ENCODE measurements around the gene HMGCL.
"Not testable (repeated sequence)": the region's sequence is repeated elsewhere in the genome, so short reads cannot be mapped to it uniquely, and the experiment has no call there.

The HMGCL gene

GRCh38 chr1:23825076-23825761 is at the start of gene HMGCL:
HMGCL (minus strand) TSS chr1:23825429; CDS start chr1:23825415, 14 bp downstream.
- peak; percentile 80 to 90 for DNase-seq

- no peak for DNase-seq
These were observed 47.2 kb upstream of the HMGCL start for GRCh38 chr1:23872421-23872820.

DNA sequence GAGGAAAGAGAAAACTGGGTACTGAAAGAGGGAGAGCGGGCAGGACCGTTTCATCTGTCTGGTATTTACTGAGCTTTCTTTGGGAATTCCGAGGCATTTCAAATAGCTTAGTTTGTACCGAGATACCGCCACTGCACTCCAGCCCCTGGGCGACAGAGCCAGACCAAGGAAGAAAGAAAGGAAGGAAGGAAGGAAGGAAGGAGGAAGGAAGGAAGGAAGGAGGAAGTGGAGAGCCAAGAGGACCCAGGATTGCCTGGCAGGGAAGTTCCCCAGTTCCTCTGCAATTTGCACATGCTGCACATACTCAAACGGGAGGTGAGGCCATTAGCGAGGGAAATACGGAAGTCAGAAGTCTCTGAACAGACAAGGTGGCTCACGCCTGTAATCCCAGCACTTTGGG is 43.8 kb upstream of the HMGCL start:
- DNase-seq = no peak

DNA sequence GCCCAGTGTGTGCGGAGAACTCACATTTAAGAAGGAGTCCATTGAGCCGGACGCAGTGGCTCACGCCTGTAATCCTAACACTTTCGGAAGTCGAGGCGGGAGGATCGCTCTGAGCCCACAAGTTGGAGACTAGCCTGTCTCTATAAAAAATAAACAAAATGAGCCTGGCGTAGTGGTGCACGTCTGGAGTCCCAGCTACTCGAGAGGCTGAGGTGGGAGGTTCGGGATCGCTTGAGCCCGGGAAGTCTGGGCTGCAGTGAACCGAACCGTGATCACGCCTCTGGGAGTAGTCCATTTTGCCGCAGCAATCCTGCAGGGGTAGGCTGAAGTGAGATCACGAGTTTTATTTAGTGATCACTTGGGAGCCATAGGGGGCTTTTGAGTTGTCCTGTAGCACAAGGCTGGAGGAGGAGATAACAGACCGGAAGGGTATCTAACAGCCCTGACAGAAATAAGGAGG is 43.4 kb upstream of the HMGCL start:
- peak in 1 of 2 experiments; percentile 44 for DNase-seq

GRCh38 chr1:23867895-23868556 is 42.8 kb upstream of the HMGCL start, which contains the start of gene FUCA1:
FUCA1 (minus strand) TSS chr1:23868290; CDS start chr1:23868286, 4 bp downstream.
- peak; percentile 90 to 91 for DNase-seq

- no peak for DNase-seq
These were observed 42.3 kb upstream of the HMGCL start for GRCh38 chr1:23867542-23867894.

DNA sequence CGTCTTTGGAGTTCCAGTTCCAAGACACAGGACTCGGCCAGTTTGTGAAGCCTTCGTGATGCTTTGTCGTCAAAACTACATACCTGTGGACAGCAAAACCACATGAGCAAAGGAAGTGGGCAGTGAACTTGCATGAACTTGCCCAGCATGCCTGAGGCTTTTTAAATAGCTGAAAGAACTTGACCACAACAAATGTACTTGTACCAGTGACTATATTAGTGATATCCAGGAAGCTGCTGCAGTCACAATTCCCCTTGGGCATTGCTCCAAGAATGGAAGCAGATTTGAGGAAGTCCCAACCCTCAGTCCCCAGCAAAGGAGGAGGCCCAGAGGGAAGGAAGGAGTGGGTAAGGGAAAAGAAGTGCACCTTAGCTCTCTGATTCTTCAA is 40.3 kb upstream of the HMGCL start:
- DNase-seq = no peak

DNA sequence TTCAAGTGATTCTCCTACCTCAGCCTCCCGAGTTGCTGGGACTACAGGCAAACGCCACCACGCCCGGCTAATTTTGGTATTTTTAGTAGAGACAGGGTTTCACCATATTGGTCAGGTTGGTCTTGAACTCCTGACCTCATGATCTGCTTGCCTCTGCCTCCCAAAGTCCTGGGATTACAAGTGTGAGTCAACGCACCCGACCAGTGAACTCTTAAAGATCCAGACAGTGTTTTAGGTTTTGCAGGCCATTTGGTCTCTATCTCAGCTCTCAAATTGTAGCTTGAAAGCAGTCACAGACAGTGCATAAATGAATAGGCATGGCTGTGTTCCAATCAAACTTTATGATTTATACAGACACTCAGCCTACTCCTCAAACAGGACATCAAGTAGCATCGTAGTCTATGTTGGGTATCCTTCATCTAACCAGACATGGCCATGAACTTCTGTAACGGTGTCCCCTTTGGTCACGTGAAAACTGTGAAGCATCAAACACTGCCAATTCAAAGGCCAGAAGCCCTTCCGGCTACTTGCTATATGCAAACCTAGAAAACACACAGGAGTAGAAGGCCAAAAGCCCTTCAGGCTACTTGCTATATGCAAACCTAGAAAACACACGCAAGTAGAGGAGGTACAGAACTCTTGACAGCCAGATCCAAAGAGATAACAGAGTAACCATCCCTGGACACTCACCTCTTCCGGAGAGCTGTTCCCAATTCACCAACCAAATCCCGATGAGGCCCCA is 39.7 kb upstream of the HMGCL start:
- DNase-seq = no peak

GRCh38 chr1:23862640-23863039 is 37.4 kb upstream of the HMGCL start:
- no peak for DNase-seq

- DNase-seq = peak; percentile 1 to 14
These were observed 29.3 kb upstream of the HMGCL start for GRCh38 chr1:23854568-23854967.

GRCh38 chr1:23853124-23853523 is 27.9 kb upstream of the HMGCL start:
- DNase-seq = not testable (repeated sequence)

DNA sequence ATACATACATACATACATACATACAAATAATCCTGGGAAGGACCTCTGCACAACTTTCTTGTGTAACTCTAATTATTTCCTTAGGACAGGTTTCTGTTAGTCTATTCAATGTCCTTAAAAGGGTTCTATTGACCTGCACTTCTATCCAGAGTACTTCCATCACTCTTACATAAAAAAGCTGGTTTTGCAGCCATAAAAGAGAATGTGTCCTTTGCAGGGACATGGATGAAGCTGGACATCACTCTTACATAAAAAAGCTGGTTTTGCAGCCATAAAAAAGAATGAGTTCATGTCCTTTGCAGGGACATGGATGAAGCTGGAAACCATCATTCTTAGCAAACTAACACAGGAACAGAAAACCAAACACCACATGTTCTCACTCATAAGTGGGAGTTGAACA is 26.2 kb upstream of the HMGCL start:
- DNase-seq = not testable (repeated sequence)

- DNase-seq = no peak
These were observed 23.7 kb upstream of the HMGCL start for GRCh38 chr1:23848673-23849616.

DNA sequence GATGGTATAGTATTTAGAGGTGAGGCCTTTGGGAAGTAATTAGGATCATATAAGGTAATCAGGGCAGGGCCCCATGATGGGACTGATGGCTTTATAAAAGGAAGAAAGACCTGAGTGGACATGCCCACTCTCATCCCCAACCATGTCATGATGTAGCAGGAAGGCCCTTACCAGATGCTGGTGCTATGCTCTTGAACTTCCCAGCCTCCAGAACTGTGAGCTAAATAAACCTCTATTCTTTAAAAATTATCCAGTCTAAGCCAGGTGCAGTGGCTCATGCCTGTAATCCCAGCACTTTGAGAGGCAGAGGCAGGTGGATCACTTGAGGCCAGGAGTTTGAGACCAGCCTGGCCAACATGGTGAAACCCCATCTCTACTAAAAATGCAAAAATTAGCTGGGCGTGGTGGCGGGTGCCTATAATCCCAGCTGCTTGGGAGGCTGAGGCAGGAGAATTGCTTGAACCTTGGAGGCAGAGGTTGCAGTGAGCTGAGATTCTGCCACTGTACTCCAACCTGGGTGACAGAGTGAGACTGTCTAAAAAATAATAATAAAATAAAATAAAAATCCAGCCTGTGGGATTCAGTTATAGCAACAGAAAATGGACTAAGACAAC is 22.4 kb upstream of the HMGCL start:
- not testable (repeated sequence) for DNase-seq

- no peak for DNase-seq
These were observed 19.9 kb upstream of the HMGCL start for GRCh38 chr1:23845163-23845562.

DNA sequence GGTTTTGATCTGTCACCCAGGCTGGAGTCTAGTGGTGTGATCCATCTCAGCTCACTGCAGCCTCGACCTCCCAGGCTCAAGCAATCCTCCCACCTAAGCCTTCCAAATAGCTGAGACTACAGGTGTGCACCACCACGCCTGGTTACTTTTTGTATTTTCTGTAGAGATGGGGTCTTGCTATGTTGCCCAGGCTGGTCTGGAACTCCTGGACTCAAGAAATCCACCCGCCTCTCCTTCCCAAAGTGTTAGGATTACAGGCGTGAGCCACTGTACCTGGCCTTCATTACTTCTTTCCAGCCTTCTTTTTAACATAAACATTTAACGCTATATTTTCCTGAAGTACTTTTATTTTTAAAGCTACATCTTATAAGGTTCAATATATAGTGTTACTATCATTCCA is 18.4 kb upstream of the HMGCL start:
- DNase-seq = no peak

GRCh38 chr1:23838401-23838866 is 13.2 kb upstream of the HMGCL start:
- DNase-seq = peak; percentile 28 to 43

DNA sequence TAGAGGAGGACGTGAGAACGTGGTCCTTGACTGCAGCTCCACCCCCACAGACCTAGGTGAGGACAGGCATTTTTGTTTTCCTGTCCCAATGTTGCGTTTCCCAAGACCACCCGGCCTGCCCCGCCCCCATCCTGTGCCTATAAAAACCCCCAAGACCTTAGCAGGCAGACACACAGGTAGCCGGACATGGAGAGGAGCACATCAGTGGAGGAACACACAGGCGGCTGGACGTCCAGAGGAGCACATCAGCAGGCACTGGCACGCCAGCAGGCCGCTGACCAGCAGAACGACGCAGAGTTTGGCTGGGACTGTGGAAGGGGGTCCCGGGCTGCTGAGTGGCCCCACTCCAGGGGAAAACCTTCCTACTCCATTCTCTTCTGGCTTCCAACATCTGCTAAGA is 12.7 kb upstream of the HMGCL start:
- DNase-seq = no peak

- DNase-seq = no peak
These were observed 10.8 kb upstream of the HMGCL start for GRCh38 chr1:23836037-23836436.

DNA sequence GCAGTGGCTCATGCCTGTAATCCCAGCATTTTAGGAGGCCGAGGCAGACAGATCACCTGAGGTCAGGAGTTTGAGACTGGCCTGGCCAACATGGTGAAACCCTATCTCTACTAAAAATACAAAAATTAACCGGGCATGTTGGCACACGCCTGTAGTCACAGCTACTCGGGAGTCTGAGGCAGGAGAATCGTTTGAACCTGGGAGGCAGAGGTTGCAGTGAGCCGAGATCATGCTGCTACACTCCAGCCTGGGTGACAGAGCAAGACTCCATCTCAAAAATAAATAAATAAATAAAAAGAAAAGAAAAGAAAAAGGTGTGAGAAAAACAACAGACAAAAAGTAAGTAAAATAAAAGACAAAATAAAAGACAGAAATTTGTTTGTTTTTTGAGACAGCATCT is 8.9 kb upstream of the HMGCL start:
- DNase-seq = not testable (repeated sequence)

DNA sequence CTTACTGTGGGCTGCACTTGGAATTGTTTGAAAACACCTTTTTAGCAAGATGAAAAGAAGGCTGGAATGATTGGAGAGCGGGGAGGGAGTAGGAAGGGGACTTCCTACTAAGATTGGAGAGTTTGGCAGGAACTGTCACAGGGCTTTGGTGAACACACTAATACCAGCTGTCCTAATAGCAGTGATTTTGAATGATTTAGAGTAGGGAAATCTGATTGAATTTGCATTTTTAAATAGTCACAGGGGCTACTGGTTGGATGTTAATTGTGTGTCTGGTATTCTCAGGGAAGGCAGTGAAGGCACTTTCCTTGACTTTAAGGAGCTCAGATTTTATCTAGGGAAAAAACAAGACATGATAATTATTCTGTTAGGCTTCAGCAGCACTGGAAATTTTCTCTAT is 2.5 kb upstream of the HMGCL start:
- no peak for DNase-seq

- DNase-seq = not testable (repeated sequence)
These were observed 1.4 kb upstream of the HMGCL start for GRCh38 chr1:23826590-23826989.
